IgD-negative memory B cell (primary cell): ENCODE measurements around the gene SLC26A5. TPM values are rescaled to one million over a fixed set of nuclear protein-coding genes. Genes with fewer than 3 reads are reported as not detected.

Experiments
- H3K27ac Mint-ChIP-seq, 3 donors: one replicate each; pipeline ENCODE4 v1.8.0; 2020 to 2022; ENCODE audit warnings: mild to moderate bottlenecking in 3 of 3, mixed read lengths in 3 of 3, moderate library complexity in 1 of 3
- H3K27me3 Mint-ChIP-seq: one replicate; pipeline ENCODE4 v1.8.0; 2021; ENCODE audit warnings: mixed read lengths
- H3K36me3 Mint-ChIP-seq: one replicate; pipeline ENCODE4 v1.8.0; 2020; ENCODE audit warnings: mild to moderate bottlenecking, mixed read lengths
- H3K4me1 Mint-ChIP-seq, 3 donors: one replicate each; pipeline ENCODE4 v1.8.0; 2020 to 2022; ENCODE audit warnings: mixed read lengths in 3 of 3, mild to moderate bottlenecking in 1 of 3
- H3K4me3 Mint-ChIP-seq, 4 donors: one replicate each; pipeline ENCODE4 v1.8.0; 2020 to 2022; ENCODE audit warnings: mild to moderate bottlenecking in 4 of 4, mixed read lengths in 4 of 4, moderate library complexity in 3 of 4
- H3K9me3 Mint-ChIP-seq, 3 donors: one replicate each; pipeline ENCODE4 v1.8.0; 2020 to 2021; ENCODE audit warnings: mixed read lengths in 3 of 3, mild to moderate bottlenecking in 1 of 3
- polyA plus RNA-seq: library from polyadenylated mRNA; unstranded; fragments of 300-500 nt; fragmentation: Illumina TruSeq; gene quantifications from one replicate; pipeline ENCODE4 v1.2.3, GENCODE V29; 2021

Gene SLC26A5
- polyA plus RNA-seq, 1 donor from 2014 or later = not detected

DNA sequence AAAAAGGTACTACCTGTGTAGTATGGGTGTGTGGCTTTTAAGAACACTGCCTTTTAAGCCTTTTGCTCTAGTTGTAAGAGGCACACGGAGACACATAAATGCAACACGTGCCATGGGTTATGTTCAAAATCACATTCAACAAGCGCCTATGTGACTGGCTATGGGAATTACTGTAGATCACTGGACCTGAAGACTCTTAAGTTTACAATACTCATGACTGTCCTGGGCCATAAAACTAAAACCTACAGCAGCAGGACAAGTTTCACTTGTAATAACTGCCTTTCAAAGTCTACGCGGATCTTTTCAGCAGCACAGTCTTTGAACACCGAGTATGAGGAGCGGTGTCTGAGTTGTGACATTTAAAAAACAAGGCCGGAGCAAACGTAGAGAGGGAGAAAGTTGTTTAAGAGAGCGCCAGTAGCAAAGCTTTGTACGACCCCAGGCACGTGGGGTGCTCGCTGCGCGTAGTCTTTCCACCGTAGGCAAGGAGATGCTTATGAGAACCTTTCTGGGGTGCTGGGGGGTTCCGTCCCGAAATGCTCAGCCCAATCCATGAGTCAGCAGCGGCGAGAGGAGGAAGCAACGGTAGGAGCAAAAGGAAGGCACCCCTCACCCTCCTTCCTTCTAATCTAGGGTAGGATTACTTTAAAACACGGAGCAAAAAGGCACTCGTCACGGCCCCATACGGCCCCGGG is 102.1 kb downstream of the SLC26A5 start:
- H3K36me3 Mint-ChIP-seq = peaks cover 7% of the 10 kb centered on the region
- peaks cover 33 to 46% (median 34%) of the 10 kb centered on the region in 3 donors for H3K4me1 Mint-ChIP-seq

DNA sequence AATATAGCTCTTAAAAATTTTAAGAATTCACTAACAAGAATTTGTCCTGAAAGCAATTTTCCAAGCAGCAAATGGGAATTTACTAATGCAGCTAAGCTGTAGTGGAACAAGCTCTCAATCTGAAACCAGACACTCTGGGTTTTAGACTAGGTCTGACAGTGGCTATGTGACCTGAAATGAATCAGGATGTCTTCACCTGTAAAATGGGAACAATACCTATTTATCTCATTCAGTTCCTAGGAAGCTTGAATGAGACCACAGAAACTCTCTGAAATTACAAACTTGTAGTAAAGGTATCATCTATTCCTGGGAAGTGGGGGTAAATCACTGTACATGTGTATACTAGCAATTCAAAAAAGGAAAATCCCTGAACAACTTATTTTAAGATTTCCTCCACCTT is 102.7 kb downstream of the SLC26A5 start:
- H3K27me3 Mint-ChIP-seq = no peaks in the 10 kb centered on the region
- peak overlapping the region in 3 of 4 donors; percentile 89 to 100 (median 99) for H3K4me3 Mint-ChIP-seq
- H3K27ac Mint-ChIP-seq = peak overlapping the region; percentile 74 to 97 (median 96)
- no peaks in the 10 kb centered on the region for H3K9me3 Mint-ChIP-seq
- peaks cover 31 to 42% (median 31%) of the 10 kb centered on the region in 3 donors for H3K4me1 Mint-ChIP-seq
- peaks cover 8% of the 10 kb centered on the region for H3K36me3 Mint-ChIP-seq

More for the DNA sequence above, 102.1 kb downstream of the SLC26A5 start:
- H3K27ac Mint-ChIP-seq = peak overlapping the region; percentile 74 to 97 (median 96)
- peak overlapping the region; percentile 89 to 100 (median 99) for H3K4me3 Mint-ChIP-seq
- peaks cover under 1% of the 10 kb centered on the region for H3K27me3 Mint-ChIP-seq
- H3K9me3 Mint-ChIP-seq = no peaks in the 10 kb centered on the region

DNA sequence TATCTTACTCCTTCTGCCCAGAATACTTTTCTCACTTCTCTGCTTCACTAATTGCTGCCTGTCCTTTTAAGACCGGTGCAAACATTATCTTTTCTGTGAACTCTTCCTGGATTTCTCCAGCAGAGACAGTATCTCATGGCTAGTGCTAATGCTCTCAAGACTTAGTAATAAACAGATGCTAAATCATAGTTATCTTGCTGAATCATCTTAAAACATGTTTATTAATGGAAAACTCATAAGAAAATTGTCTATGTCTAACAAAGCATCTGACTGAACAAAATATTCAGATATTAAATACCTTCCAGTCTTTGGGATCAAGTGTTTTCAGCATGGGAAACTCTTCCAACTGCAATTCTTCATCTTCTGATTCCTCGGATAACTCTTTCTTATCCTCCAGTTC is 104.5 kb downstream of the SLC26A5 start:
- H3K27ac Mint-ChIP-seq = peak overlapping the region in 1 of 3 donors; percentile 21
- peaks cover 8% of the 10 kb centered on the region for H3K36me3 Mint-ChIP-seq
- H3K9me3 Mint-ChIP-seq = no peaks in the 10 kb centered on the region
- no peaks in the 10 kb centered on the region for H3K27me3 Mint-ChIP-seq
- peak overlapping the region in 2 of 4 donors; percentile 47 to 75 for H3K4me3 Mint-ChIP-seq
- peaks cover 23 to 31% (median 28%) of the 10 kb centered on the region in 3 donors for H3K4me1 Mint-ChIP-seq

DNA sequence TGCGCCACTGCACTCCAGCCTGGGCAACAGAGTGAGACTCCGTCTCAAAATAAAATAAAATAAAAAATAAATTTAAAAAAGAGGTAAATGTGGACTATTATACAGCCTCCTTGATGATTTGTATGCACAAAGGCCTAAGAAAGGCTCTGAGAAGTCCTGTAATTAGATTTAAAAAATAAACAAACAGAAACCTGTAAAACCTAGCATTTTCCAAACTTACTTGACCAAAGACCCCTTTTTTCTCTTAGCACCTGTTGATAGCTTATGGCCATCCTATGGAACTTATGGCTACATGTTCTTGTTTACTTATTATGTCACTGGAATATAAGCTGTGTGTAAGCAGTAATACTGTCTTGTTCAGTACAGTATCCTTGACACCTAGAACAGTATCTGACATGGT is 107.1 kb downstream of the SLC26A5 start:
- peaks cover 8% of the 10 kb centered on the region for H3K36me3 Mint-ChIP-seq
- no peaks in the 10 kb centered on the region for H3K27me3 Mint-ChIP-seq
- no peak overlapping the region for H3K4me3 Mint-ChIP-seq
- no peaks in the 10 kb centered on the region for H3K9me3 Mint-ChIP-seq
- H3K4me1 Mint-ChIP-seq = peaks cover 12 to 23% (median 20%) of the 10 kb centered on the region in 3 donors
- H3K27ac Mint-ChIP-seq = no peak overlapping the region

DNA sequence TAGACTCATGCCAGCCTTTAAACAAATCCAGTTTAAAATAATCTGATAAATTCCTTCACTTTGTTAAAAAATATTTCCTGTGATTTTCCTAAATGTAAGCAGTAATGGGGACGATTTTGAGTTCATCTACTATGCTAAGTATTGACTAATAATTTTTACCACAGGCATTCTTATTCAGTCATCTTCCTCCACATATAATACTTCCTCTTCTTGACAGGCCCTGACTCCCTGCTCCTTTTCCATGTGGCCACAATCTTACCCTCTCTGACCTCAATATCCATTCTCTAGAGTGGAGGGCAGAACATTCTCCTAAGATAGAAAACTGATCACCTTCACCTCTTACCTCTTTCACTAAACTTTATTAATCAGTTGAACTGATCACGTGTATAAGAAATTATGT is 109.2 kb downstream of the SLC26A5 start:
- peaks cover 8% of the 10 kb centered on the region for H3K36me3 Mint-ChIP-seq
- H3K4me1 Mint-ChIP-seq = peaks cover 4 to 17% (median 14%) of the 10 kb centered on the region in 3 donors
- H3K27ac Mint-ChIP-seq = no peak overlapping the region
- H3K4me3 Mint-ChIP-seq = no peak overlapping the region
- H3K9me3 Mint-ChIP-seq = no peaks in the 10 kb centered on the region
- H3K27me3 Mint-ChIP-seq = no peaks in the 10 kb centered on the region

DNA sequence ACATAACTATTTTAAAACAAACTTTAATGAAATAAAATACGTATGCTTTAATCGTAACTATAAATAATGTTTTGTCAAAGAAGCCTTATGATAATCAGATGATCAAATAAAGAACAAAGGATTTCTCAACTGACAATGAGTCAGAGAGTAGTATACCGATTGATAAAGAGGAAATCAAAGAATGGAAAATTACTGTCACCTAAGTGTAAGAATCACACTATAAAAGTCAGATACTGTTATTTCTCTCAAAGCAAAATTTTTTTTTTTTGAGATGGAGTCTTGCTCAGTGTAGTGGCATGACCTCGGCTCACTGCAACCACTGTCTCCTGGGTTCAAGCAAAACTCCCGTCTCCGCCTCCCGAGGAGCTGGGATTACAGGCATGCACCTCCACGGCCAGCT is 120.3 kb downstream of the SLC26A5 start:
- peaks cover 0 to 3% (median 0%) of the 10 kb centered on the region in 3 donors for H3K4me1 Mint-ChIP-seq
- H3K27me3 Mint-ChIP-seq = no peaks in the 10 kb centered on the region
- H3K9me3 Mint-ChIP-seq = no peaks in the 10 kb centered on the region
- H3K27ac Mint-ChIP-seq = no peak overlapping the region
- no peak overlapping the region for H3K4me3 Mint-ChIP-seq
- H3K36me3 Mint-ChIP-seq = no peaks in the 10 kb centered on the region

Other genes with a start within 250 kb of the SLC26A5 start
- gene PMPCB, start 148.8 kb downstream of the SLC26A5 start, polyA plus RNA-seq = 62.6 TPM
- gene DNAJC2, start 101.4 kb downstream of the SLC26A5 start, polyA plus RNA-seq = 21.9 TPM
- gene PSMC2, start 98.6 kb downstream of the SLC26A5 start, polyA plus RNA-seq = 89.1 TPM